Progenitor cell of endocrine pancreas (in vitro differentiated cells): ENCODE measurements around the gene PCSK5. TPM values are rescaled to one million over a fixed set of nuclear protein-coding genes. Genes with fewer than 3 reads are reported as not detected.

Experiments
- DNase-seq: peaks from one replicate; pipeline ENCODE4 v3.0.0; 2021; ENCODE audit warnings: low spot score; ENCODE audit not compliant: unreplicated experiment
- H3K27ac Mint-ChIP-seq: 2 replicates; pipeline ENCODE4 v1.8.0; 2021; ENCODE audit warnings: mild to moderate bottlenecking, moderate library complexity, mixed read lengths
- H3K27me3 Mint-ChIP-seq: 2 replicates; pipeline ENCODE4 v1.8.0; 2021; ENCODE audit warnings: mixed read lengths
- H3K36me3 Mint-ChIP-seq: 2 replicates; pipeline ENCODE4 v1.8.0; 2022; ENCODE audit warnings: mixed read lengths; ENCODE audit not compliant: insufficient read depth
- H3K4me1 Mint-ChIP-seq: 2 replicates; pipeline ENCODE4 v1.8.0; 2021; ENCODE audit warnings: low read depth, mixed read lengths
- H3K4me3 Mint-ChIP-seq: 2 replicates; pipeline ENCODE4 v1.8.0; 2021; ENCODE audit warnings: low read depth, mild to moderate bottlenecking, moderate library complexity, mixed read lengths
- H3K9me3 Mint-ChIP-seq: 2 replicates; pipeline ENCODE4 v1.8.0; 2021; ENCODE audit warnings: low read depth, mixed read lengths
- CTCF ChIP-seq: fragments of 200-600 bp; sonication (generic); IDR thresholded peaks from one replicate; pipeline ENCODE4 v1.5.0; 2021; ENCODE audit warnings: antibody characterized with exemption, mild to moderate bottlenecking; ENCODE audit not compliant: unreplicated experiment
- total RNA-seq: library from RNA; stranded (reverse); gene quantifications from 2 replicates; pipeline ENCODE4 v1.2.1, GENCODE V29; 2021

Gene PCSK5
- total RNA-seq, 1 donor from 2014 or later = 7.3 TPM

- no peak for DNase-seq
- TF ChIP-seq CTCF = no peak
- no peak overlapping the region for H3K27ac Mint-ChIP-seq
- peaks cover 14% of the 10 kb centered on the region for H3K27me3 Mint-ChIP-seq
- H3K9me3 Mint-ChIP-seq = no peaks in the 10 kb centered on the region
- peaks cover 13% of the 10 kb centered on the region for H3K4me1 Mint-ChIP-seq
- H3K4me3 Mint-ChIP-seq = no peak overlapping the region
- H3K36me3 Mint-ChIP-seq = peaks cover 2% of the 10 kb centered on the region
Observed at GRCh38 chr9:76022317-76022716, 131.8 kb downstream of the PCSK5 start.

GRCh38 chr9:76023715-76024195 lies 133.3 kb downstream of the PCSK5 start:
- Mint-ChIP-seq H3K27ac (peak overlapping the region; percentile 74), H3K4me1 (peaks cover 11% of the 10 kb centered on the region), H3K36me3 (peaks cover 6% of the 10 kb centered on the region), H3K4me3 (no peak overlapping the region), H3K27me3 (peaks cover 11% of the 10 kb centered on the region), H3K9me3 (peaks cover 3% of the 10 kb centered on the region)
- TF ChIP-seq CTCF = no peak
- no peak for DNase-seq

GRCh38 chr9:76025286-76025685 lies 134.8 kb downstream of the PCSK5 start:
- peaks cover 6% of the 10 kb centered on the region for H3K36me3 Mint-ChIP-seq
- peaks cover 11% of the 10 kb centered on the region for H3K27me3 Mint-ChIP-seq
- DNase-seq = no peak
- no peak overlapping the region for H3K27ac Mint-ChIP-seq
- peaks cover 8% of the 10 kb centered on the region for H3K4me1 Mint-ChIP-seq
- no peak for TF ChIP-seq CTCF
- peaks cover 3% of the 10 kb centered on the region for H3K9me3 Mint-ChIP-seq
- no peak overlapping the region for H3K4me3 Mint-ChIP-seq

GRCh38 chr9:76026796-76027195 lies 136.3 kb downstream of the PCSK5 start:
- no peak for DNase-seq
- Mint-ChIP-seq H3K9me3 (peaks cover 3% of the 10 kb centered on the region), H3K27ac (no peak overlapping the region)

GRCh38 chr9:76027416-76027815 lies 136.9 kb downstream of the PCSK5 start:
- H3K27me3 Mint-ChIP-seq = peaks cover 3% of the 10 kb centered on the region
- H3K27ac Mint-ChIP-seq = no peak overlapping the region
- DNase-seq = no peak
- H3K4me3 Mint-ChIP-seq = no peak overlapping the region
- no peak for TF ChIP-seq CTCF
- H3K36me3 Mint-ChIP-seq = peaks cover 6% of the 10 kb centered on the region
- peaks cover 8% of the 10 kb centered on the region for H3K4me1 Mint-ChIP-seq
- H3K9me3 Mint-ChIP-seq = peaks cover 3% of the 10 kb centered on the region

More at GRCh38 chr9:76026796-76027195, 136.3 kb downstream of the PCSK5 start:
- TF ChIP-seq CTCF = no peak
- H3K4me1 Mint-ChIP-seq = peaks cover 8% of the 10 kb centered on the region
- H3K4me3 Mint-ChIP-seq = no peak overlapping the region
- H3K36me3 Mint-ChIP-seq = peaks cover 6% of the 10 kb centered on the region
- peaks cover 5% of the 10 kb centered on the region for H3K27me3 Mint-ChIP-seq
